DOHH2 (cell line): Measurements from ENCODE around the gene TMEM88.

ENCODE experiments used
- CTCF ChIP-seq: fragments of 200-600 bp; sonication (generic); IDR thresholded peaks from one replicate; pipeline ENCODE4 v1.5.1; 2014; ENCODE audit warnings: antibody characterized with exemption, mild to moderate bottlenecking, low read depth, low read length; ENCODE audit not compliant: poor library complexity, severe bottlenecking
- EZH2phosphoT487 ChIP-seq: fragments of 200-600 bp; sonication (generic); IDR thresholded peaks from 2 replicates; pipeline ENCODE4 v1.6.1; 2017; ENCODE audit warnings: borderline replicate concordance, mild to moderate bottlenecking, antibody characterized with exemption, low read length, moderate library complexity, mixed read lengths

- TF ChIP-seq CTCF, result no peak
- no peak for TF ChIP-seq EZH2phosphoT487
Observed at GRCh38 chr17:7818026-7818425, 36.8 kb upstream of the TMEM88 start.
